Epidermal melanocyte (primary cell): Measurements from ENCODE around the gene IDE.
A peak's percentile ranks its signal among the peaks of the same experiment; 100 is the strongest.
"Not testable (repeated sequence)": the region's sequence is repeated elsewhere in the genome, so short reads cannot be mapped to it uniquely, and the experiment has no call there.

Experiments
- DNase-seq: peaks from one replicate; pipeline ENCODE4 v3.0.0; 2011; ENCODE audit warnings: low spot score; ENCODE audit not compliant: insufficient read length

The IDE gene

GRCh38 chr10:92420546-92421275 lies 153.2 kb downstream of the IDE start:
- DNase-seq = no peak

GRCh38 chr10:92419740-92420545 lies 153.9 kb downstream of the IDE start:
- DNase-seq = peak; percentile 27

- DNase-seq = no peak
These were observed 155.0 kb downstream of the IDE start for GRCh38 chr10:92418891-92419290.

GRCh38 chr10:92418221-92418620 lies 155.7 kb downstream of the IDE start:
- no peak for DNase-seq

- peak; percentile 19 for DNase-seq
These were observed 160.4 kb downstream of the IDE start for GRCh38 chr10:92413519-92413918.

- no peak for DNase-seq
These were observed 160.9 kb downstream of the IDE start for GRCh38 chr10:92413011-92413410.

GRCh38 chr10:92411406-92411805 lies 162.5 kb downstream of the IDE start:
- DNase-seq = no peak

- no peak for DNase-seq
These were observed 163.4 kb downstream of the IDE start for GRCh38 chr10:92410501-92410900.

- DNase-seq = peak; percentile 23
These were observed 165.9 kb downstream of the IDE start for GRCh38 chr10:92408017-92408361.

- no peak for DNase-seq
These were observed 166.4 kb downstream of the IDE start for GRCh38 chr10:92407305-92408016.

GRCh38 chr10:92405419-92405924 lies 168.4 kb downstream of the IDE start:
- no peak for DNase-seq

GRCh38 chr10:92404612-92405418 lies 169.1 kb downstream of the IDE start:
- no peak for DNase-seq

- not testable (repeated sequence) for DNase-seq
These were observed 171.7 kb downstream of the IDE start for GRCh38 chr10:92402234-92402633.
